Epithelial cell of esophagus (primary cell): ENCODE measurements around the gene SHOC2.
A peak's percentile ranks its signal among the peaks of the same experiment; 100 is the strongest.

Source experiments
- DNase-seq: peaks from one replicate; pipeline ENCODE4 v3.0.0; 2010; ENCODE audit warnings: low read depth
- H3K4me3 ChIP-seq: 2 replicates; pipeline ENCODE4 v1.5.1; 2011; ENCODE audit warnings: mild to moderate bottlenecking, low read length, control low read depth
- TF ChIP-seq, protein P1 (sequence below): IDR thresholded peaks from 2 replicates; pipeline ENCODE4 v1.5.1; 2011; ENCODE audit warnings: low read depth, mild to moderate bottlenecking, low read length, control low read depth, inconsistent platforms; ENCODE audit not compliant: insufficient read depth; ENCODE audit errors: missing control alignments

The SHOC2 gene

DNA sequence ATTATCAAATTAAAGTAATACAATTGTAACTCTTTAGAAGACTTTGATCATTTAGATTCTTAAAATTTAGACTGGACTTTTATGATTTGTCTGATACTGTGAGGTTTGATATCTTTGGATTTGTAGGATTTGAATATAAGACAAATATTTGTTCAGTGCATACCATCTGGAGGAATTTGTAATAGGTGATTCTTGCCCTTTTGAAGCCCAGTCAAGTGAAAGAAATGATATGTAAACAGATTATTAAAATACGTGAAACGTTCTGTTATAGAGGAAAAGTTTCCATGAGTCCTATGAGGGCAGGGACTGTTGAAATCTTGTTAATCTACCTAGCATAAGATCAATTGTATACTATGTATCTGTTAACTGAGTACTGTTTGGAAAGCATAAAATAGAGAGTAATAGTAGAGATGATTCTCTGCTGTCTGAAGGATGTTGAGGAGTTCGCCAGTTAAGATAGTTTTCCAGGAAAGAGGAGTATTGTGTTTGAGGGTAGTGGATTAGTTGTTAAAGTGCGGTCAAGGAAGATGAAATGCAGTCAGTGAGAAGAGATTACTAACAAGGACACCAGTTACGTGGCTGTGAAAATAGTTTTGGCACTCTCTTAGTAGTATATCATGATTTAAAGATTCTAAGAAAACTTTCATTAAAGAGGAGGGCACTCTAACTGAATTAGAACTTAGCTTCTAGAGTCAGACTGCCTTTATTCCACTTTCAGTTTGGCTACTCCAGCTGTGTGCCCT, 33.3 kb upstream of the SHOC2 start:
- no peak for DNase-seq
- TF ChIP-seq, protein P1, sequence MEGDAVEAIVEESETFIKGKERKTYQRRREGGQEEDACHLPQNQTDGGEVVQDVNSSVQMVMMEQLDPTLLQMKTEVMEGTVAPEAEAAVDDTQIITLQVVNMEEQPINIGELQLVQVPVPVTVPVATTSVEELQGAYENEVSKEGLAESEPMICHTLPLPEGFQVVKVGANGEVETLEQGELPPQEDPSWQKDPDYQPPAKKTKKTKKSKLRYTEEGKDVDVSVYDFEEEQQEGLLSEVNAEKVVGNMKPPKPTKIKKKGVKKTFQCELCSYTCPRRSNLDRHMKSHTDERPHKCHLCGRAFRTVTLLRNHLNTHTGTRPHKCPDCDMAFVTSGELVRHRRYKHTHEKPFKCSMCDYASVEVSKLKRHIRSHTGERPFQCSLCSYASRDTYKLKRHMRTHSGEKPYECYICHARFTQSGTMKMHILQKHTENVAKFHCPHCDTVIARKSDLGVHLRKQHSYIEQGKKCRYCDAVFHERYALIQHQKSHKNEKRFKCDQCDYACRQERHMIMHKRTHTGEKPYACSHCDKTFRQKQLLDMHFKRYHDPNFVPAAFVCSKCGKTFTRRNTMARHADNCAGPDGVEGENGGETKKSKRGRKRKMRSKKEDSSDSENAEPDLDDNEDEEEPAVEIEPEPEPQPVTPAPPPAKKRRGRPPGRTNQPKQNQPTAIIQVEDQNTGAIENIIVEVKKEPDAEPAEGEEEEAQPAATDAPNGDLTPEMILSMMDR = no peak
- no peak overlapping the region for H3K4me3 ChIP-seq

DNA sequence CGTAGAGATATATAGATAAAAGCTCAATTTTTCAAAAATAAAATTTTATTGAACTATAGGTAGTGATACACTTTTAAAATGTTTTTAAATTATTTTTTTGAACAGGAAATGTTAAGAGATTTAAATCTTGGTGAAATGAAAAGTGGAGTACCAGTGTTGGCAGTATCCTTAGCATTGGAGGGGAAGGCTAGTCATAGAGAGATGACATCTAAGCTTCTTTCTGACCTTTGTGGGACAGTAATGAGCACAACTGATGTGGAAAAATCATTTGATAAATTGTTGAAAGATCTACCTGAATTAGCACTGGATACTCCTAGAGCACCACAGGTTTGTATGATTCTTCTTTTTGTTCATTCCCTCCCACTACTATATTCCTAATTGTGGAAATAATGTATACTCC, 31.8 kb upstream of the SHOC2 start:
- no peak for DNase-seq

DNA sequence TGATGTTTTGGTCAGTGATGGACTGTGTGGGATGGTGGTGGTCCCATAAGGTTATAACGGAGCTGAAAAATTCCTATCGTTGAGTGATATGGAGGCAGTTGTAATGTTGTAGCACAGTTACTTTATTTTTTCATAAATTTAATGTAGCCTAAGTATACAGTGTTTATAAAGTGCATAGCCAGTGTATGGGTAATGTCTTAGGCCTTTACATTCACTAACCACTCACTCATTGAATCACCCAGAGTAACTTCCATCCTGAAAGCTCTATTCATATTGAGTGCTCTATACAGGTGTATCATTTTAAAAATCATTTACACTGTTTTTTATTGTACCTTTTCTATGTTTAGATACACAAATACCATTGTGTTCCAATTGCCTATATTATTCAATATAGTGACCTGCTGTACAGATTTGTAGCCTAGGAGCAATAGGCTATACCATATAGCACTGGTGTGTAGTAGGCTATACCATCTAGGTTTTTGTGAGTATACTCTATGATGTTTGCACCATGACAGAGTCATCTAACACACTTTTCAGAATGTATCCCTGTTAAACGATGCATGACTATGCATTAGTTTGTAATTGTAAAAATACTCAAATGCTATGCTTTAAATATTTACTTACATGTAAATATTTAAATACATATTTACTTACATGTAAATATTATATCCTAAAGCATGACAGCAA, 26.7 kb upstream of the SHOC2 start:
- H3K4me3 ChIP-seq = no peak overlapping the region
- TF ChIP-seq, protein P1 = no peak

More for the DNA sequence above, 31.8 kb upstream of the SHOC2 start:
- TF ChIP-seq, protein P1 = no peak
- no peak overlapping the region for H3K4me3 ChIP-seq

DNA sequence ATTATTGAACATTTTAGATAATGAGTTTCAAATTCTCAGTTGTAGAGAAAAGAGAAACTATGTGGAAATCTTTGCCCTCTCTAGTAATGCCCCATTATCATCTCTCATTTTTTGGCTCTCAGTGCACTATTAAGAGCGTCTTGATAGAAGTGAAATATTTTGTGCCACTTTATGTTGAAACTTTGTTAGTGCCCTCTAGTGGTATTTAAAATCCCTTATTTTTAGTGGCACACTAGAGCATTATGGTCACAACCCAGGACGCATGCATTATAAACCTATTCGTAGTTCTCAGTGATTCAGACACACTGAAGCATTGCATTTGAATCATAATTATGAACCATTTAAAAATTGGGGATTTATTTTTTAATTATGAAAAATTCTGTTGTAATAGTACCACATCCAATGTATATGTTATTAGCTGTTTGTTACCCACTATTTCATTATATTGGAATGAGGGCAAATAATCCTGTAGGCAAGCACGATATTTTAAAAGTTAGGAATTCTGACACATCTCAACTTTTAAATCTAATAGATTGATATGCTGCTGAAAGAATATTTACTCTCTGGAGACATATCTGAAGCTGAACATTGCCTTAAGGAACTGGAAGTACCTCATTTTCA, 25.7 kb upstream of the SHOC2 start:
- H3K4me3 ChIP-seq = no peak overlapping the region
- DNase-seq = peak; percentile 57
- TF ChIP-seq, protein P1 = peak; percentile 44

More for the DNA sequence above, 26.7 kb upstream of the SHOC2 start:
- no peak for DNase-seq

DNA sequence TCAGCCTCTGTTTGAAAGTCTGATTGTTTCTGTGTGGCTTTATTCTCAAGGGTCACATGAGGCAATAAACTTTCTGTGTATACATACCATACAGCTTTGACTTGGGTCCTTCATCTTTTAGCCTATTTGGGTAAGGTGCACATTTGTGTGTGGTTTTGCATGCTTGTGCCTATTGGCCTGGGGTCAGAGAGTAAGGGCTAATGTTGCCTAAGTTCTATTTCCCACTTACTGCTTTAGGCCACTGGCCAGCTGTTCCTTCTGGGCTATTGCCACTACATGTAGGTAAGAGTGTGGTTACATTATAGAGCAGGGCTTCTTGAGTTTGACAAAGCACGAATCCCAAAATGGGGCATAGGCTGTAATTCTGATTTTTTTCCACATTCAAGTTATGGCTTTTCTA, 22.2 kb upstream of the SHOC2 start:
- H3K4me3 ChIP-seq = no peak overlapping the region
- TF ChIP-seq, protein P1 = no peak
- no peak for DNase-seq

DNA sequence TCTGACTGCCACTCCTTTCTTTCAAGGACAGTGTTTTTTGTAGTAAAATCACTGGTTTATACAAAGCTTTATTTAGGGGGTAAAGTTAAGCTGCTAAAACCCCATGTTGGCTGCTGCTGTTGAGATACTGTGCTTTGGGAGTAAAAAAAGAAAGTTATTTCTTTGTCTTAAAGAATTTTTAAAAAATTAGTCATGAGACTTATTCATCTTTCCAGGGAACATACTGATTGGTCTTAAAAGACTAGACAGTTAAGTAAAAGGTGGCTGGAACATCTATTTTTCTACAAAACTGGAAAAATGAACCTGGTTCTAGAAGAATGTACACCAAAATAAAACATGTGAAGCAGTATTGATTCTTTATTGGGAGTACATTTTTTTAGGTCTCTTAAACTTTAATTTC, 21.0 kb upstream of the SHOC2 start:
- DNase-seq = no peak
- H3K4me3 ChIP-seq = no peak overlapping the region
- TF ChIP-seq, protein P1 = no peak

DNA sequence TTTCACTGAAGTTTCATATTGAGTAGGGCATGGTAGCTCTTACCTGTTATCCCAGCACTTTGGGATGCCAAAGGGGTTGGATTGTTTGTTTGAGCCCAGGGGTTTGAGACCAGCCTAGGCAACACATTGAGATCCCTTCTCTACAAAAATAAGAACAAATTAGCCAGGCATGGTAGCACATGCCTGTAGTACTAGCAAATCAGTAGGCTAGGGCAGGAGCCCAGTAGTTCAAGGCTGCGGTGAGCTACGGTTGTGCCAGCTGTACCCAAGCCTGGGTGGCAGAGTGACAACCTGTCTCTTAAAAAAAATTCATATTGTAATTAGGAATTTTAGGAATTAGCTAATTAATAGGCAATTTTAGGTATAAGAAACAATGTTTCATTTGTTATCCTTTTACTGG, 18.4 kb upstream of the SHOC2 start:
- TF ChIP-seq, protein P1 = no peak
- H3K4me3 ChIP-seq = no peak overlapping the region
- DNase-seq = no peak
